Trophoblast cell (in vitro differentiated cells and primary cell): ENCODE measurements around the gene ESYT1.
"Not testable (repeated sequence)": the region's sequence is repeated elsewhere in the genome, so short reads cannot be mapped to it uniquely, and the experiment has no call there.

Source experiments
- DNase-seq, 2 donors: peaks; one replicate each; pipeline ENCODE4 v3.0.0-alpha.2; 2016
- H2AFZ ChIP-seq: 2 replicates; pipeline ENCODE4 v1.6.1; 2013; ENCODE audit warnings: low read length, moderate library complexity, mild to moderate bottlenecking; ENCODE audit not compliant: insufficient read depth, poor library complexity
- H2AK5ac ChIP-seq: 2 replicates; pipeline ENCODE4 v1.6.1; 2013; ENCODE audit warnings: mild to moderate bottlenecking, low read length
- H2BK120ac ChIP-seq: 2 replicates; pipeline ENCODE4 v1.6.1; 2013; ENCODE audit warnings: low read length, mild to moderate bottlenecking, moderate library complexity; ENCODE audit not compliant: insufficient read depth, poor library complexity
- H2BK12ac ChIP-seq: 2 replicates; pipeline ENCODE4 v1.6.1; 2013; ENCODE audit warnings: mild to moderate bottlenecking, low read length, moderate library complexity
- H2BK5ac ChIP-seq: 2 replicates; pipeline ENCODE4 v1.6.1; 2013; ENCODE audit warnings: low read length, low read depth, moderate library complexity, mild to moderate bottlenecking; ENCODE audit not compliant: poor library complexity
- H3K14ac ChIP-seq: 2 replicates; pipeline ENCODE4 v1.6.1; 2013; ENCODE audit warnings: mild to moderate bottlenecking, low read length
- H3K18ac ChIP-seq: 2 replicates; pipeline ENCODE4 v1.6.1; 2013; ENCODE audit warnings: mild to moderate bottlenecking, low read length
- H3K23ac ChIP-seq: 2 replicates; pipeline ENCODE4 v1.6.1; 2013; ENCODE audit warnings: low read length
- H3K27ac ChIP-seq: 2 replicates; pipeline ENCODE4 v1.5.1; 2013; ENCODE audit warnings: low read depth, mild to moderate bottlenecking, inconsistent platforms, low read length, moderate library complexity
- H3K27me3 ChIP-seq: 2 replicates; pipeline ENCODE4 v1.6.1; 2013; ENCODE audit warnings: inconsistent platforms, mild to moderate bottlenecking, low read length, moderate library complexity; ENCODE audit not compliant: insufficient read depth
- H3K36me3 ChIP-seq, 2 experiments: 1 replicate in 1 of 2; 2 replicates in 1 of 2; pipeline ENCODE4 v1.6.1; 2013; ENCODE audit warnings: low read length in 2 of 2, mild to moderate bottlenecking in 2 of 2, moderate library complexity in 1 of 2; ENCODE audit not compliant: insufficient read depth in 2 of 2, control insufficient read depth in 1 of 2
- H3K4ac ChIP-seq: 2 replicates; pipeline ENCODE4 v1.6.1; 2013; ENCODE audit warnings: low read depth, mild to moderate bottlenecking, low read length, moderate library complexity
- H3K4me1 ChIP-seq, 2 experiments: 1 replicate in 1 of 2; 2 replicates in 1 of 2; pipeline ENCODE4 v1.6.1; 2013; ENCODE audit warnings: low read length in 2 of 2, mild to moderate bottlenecking in 2 of 2, moderate library complexity in 1 of 2; ENCODE audit not compliant: insufficient read depth in 2 of 2, control insufficient read depth in 1 of 2
- H3K4me2 ChIP-seq: 2 replicates; pipeline ENCODE4 v1.6.1; 2013; ENCODE audit warnings: inconsistent platforms, mild to moderate bottlenecking, low read length, moderate library complexity
- H3K4me3 ChIP-seq: 2 replicates; pipeline ENCODE4 v1.5.1; 2013; ENCODE audit warnings: mild to moderate bottlenecking, low read depth, low read length, inconsistent platforms
- H3K79me1 ChIP-seq: one replicate; pipeline ENCODE4 v1.6.1; 2013; ENCODE audit warnings: low read length
- H3K79me2 ChIP-seq: 2 replicates; pipeline ENCODE4 v1.6.1; 2013; ENCODE audit warnings: low read length, mild to moderate bottlenecking; ENCODE audit not compliant: control insufficient read depth, insufficient read depth, poor library complexity
- H3K9ac ChIP-seq: 2 replicates; pipeline ENCODE4 v1.6.1; 2013; ENCODE audit warnings: mild to moderate bottlenecking, low read length
- H3K9me3 ChIP-seq: 2 replicates; pipeline ENCODE4 v1.6.1; 2013; ENCODE audit warnings: low read depth, mild to moderate bottlenecking, control low read depth, inconsistent platforms, low read length; ENCODE audit not compliant: insufficient read depth
- H4K12ac ChIP-seq: 2 replicates; pipeline ENCODE4 v1.6.1; 2013; ENCODE audit warnings: low read depth, mild to moderate bottlenecking, low read length, moderate library complexity
- H4K8ac ChIP-seq: 2 replicates; pipeline ENCODE4 v1.6.1; 2013; ENCODE audit warnings: low read depth, mild to moderate bottlenecking, low read length, moderate library complexity
- H4K91ac ChIP-seq: one replicate; pipeline ENCODE4 v1.6.1; 2013; ENCODE audit warnings: low read depth, mild to moderate bottlenecking, low read length, moderate library complexity
- WGBS: extraction: QIAGEN DNeasy Blood & Tissue Kit; methylation state at CpG from one replicate; pipeline ENCODE4 v1.1.7; 2013; ENCODE audit warnings: missing lambda C conversion rate; ENCODE audit not compliant: insufficient read length, insufficient coverage; ENCODE audit errors: extremely low coverage; 5-methylcytosine and 5-hydroxymethylcytosine counted together

Gene ESYT1

GRCh38 chr12:56117082-56117706 lies 10.9 kb upstream of the ESYT1 start:
- not testable (repeated sequence) for H3K18ac ChIP-seq, H3K27me3 ChIP-seq, H3K9me3 ChIP-seq, H2BK5ac ChIP-seq, H2AFZ ChIP-seq, H4K8ac ChIP-seq, H3K79me2 ChIP-seq, H3K14ac ChIP-seq, H4K91ac ChIP-seq, H3K23ac ChIP-seq, H3K4ac ChIP-seq, H4K12ac ChIP-seq, H2BK12ac ChIP-seq, H2AK5ac ChIP-seq, H2BK120ac ChIP-seq
- H3K4me1 ChIP-seq = peaks cover 6 to 12% of the 10 kb centered on the region in 2 experiments
- H3K4me3 ChIP-seq = peak overlapping the region; percentile 63
- H3K79me1 ChIP-seq = peaks cover 12% of the 10 kb centered on the region
- H3K9ac ChIP-seq = peak overlapping the region; percentile 83
- no CpG with 5 or more reads among the region's 16 CpGs for whole genome bisulfite sequencing
- peak overlapping the region; percentile 71 for H3K27ac ChIP-seq
- DNase-seq = peak in 1 of 2 donors; percentile 35
- peak overlapping the region; percentile 59 for H3K4me2 ChIP-seq
- H3K36me3 ChIP-seq = peaks cover 13 to 19% of the 10 kb centered on the region in 2 experiments

- Histone ChIP-seq H2BK12ac (no peak within 1 kb of the TSS), H2AFZ (peak within 1 kb of the TSS; percentile 40), H3K27ac (peak within 1 kb of the TSS; percentile 71), H3K23ac (no peak within 1 kb of the TSS), H2AK5ac (peak within 1 kb of the TSS; percentile 14), H3K9me3 (no peaks in the 10 kb centered on the region), H2BK120ac (peak within 1 kb of the TSS; percentile 9), H3K27me3 (no peaks in the 10 kb centered on the region), H3K9ac (peak within 1 kb of the TSS; percentile 83), H4K91ac (peak within 1 kb of the TSS; percentile 56), H3K4ac (peak within 1 kb of the TSS; percentile 12), H3K4me1 (peaks cover 6 to 12% of the 10 kb centered on the region in 2 experiments), H3K79me2 (peaks cover 8% of the 10 kb centered on the region), H3K79me1 (peaks cover 12% of the 10 kb centered on the region), H3K36me3 (peaks cover 7 to 12% of the 10 kb centered on the region in 2 experiments), H4K12ac (peak within 1 kb of the TSS; percentile 34), H3K18ac (peak within 1 kb of the TSS; percentile 65), H3K4me3 (peak within 1 kb of the TSS; percentile 79), H3K4me2 (peak within 1 kb of the TSS; percentile 82), H2BK5ac (peak within 1 kb of the TSS; percentile 32), H3K14ac (peak within 1 kb of the TSS; percentile 63), H4K8ac (peak within 1 kb of the TSS; percentile 72)
- peak; percentile 99 to 100 for DNase-seq
- no CpG with 5 or more reads among the region's 61 CpGs for WGBS
These were observed 10.0 kb upstream of the ESYT1 start, which contains the start of gene ZC3H10 for GRCh38 chr12:56117778-56118687. ZC3H10 (plus strand) TSS chr12:56118266; CDS start chr12:56120563, 2,297 bp downstream.

- Histone ChIP-seq H2BK12ac (no peak overlapping the region), H3K18ac (peak overlapping the region; percentile 21), H3K4ac (peak overlapping the region; percentile 7), H3K4me3 (peak overlapping the region; percentile 79), H2BK120ac (no peak overlapping the region), H2AK5ac (peak overlapping the region; percentile 14), H3K4me1 (peaks cover 6 to 12% of the 10 kb centered on the region in 2 experiments), H3K79me1 (peaks cover 12% of the 10 kb centered on the region), H3K9me3 (no peaks in the 10 kb centered on the region), H3K36me3 (peaks cover 7 to 12% of the 10 kb centered on the region in 2 experiments), H3K27me3 (no peaks in the 10 kb centered on the region), H3K23ac (no peak overlapping the region), H3K27ac (peak overlapping the region; percentile 66), H2AFZ (no peak overlapping the region), H3K14ac (peak overlapping the region; percentile 33), H4K91ac (peak overlapping the region; percentile 56), H3K4me2 (peak overlapping the region; percentile 82), H2BK5ac (peak overlapping the region; percentile 32), H4K8ac (peak overlapping the region; percentile 72), H3K9ac (peak overlapping the region; percentile 79), H4K12ac (peak overlapping the region; percentile 34), H3K79me2 (peaks cover 8% of the 10 kb centered on the region)
- peak in 1 of 2 donors; percentile 5 for DNase-seq
- WGBS = no CpG with 5 or more reads among the region's 13 CpGs
These were observed 9.2 kb upstream of the ESYT1 start for GRCh38 chr12:56118688-56119357.

- Histone ChIP-seq H3K4me3 (no peak overlapping the region), H3K27ac (no peak overlapping the region), H3K4me2 (peak overlapping the region; percentile 82), H3K9ac (no peak overlapping the region), H3K9me3 (no peaks in the 10 kb centered on the region), H4K12ac (no peak overlapping the region), H3K23ac (no peak overlapping the region), H3K18ac (no peak overlapping the region), H2BK120ac (no peak overlapping the region), H4K91ac (no peak overlapping the region), H3K14ac (no peak overlapping the region), H2BK12ac (no peak overlapping the region), H3K79me1 (peaks cover 12% of the 10 kb centered on the region), H3K4ac (no peak overlapping the region), H2AFZ (no peak overlapping the region), H3K4me1 (peaks cover 6 to 12% of the 10 kb centered on the region in 2 experiments), H3K36me3 (peaks cover 7 to 12% of the 10 kb centered on the region in 2 experiments), H2AK5ac (no peak overlapping the region), H4K8ac (no peak overlapping the region), H3K27me3 (no peaks in the 10 kb centered on the region), H2BK5ac (no peak overlapping the region), H3K79me2 (peaks cover 8% of the 10 kb centered on the region)
- no CpG with 5 or more reads among the region's 2 CpGs for WGBS
- DNase-seq = peak; percentile 79 to 95
These were observed 8.7 kb upstream of the ESYT1 start for GRCh38 chr12:56119361-56119796.
